Ishikawa (cell line): ENCODE measurements around the gene ARSB.

Experiments used
- CREB1 ChIP-seq: IDR thresholded peaks from 2 replicates; pipeline ENCODE4 v1.6.1; 2012; ENCODE audit warnings: low read depth
- EGR1 ChIP-seq: IDR thresholded peaks from 2 replicates; pipeline ENCODE4 v1.6.1; 2012
- EP300 ChIP-seq: IDR thresholded peaks from 2 replicates; pipeline ENCODE4 v1.6.1; 2012; ENCODE audit warnings: borderline replicate concordance
- FOXM1 ChIP-seq: IDR thresholded peaks from 2 replicates; pipeline ENCODE4 v1.6.1; 2012; ENCODE audit warnings: low read depth, borderline replicate concordance
- MAX ChIP-seq: IDR thresholded peaks from 2 replicates; pipeline ENCODE4 v1.6.1; 2012
- RAD21 ChIP-seq: IDR thresholded peaks from 2 replicates; pipeline ENCODE4 v1.6.1; 2012; ENCODE audit warnings: low read depth
- REST ChIP-seq: IDR thresholded peaks from 2 replicates; pipeline ENCODE4 v1.6.1; 2012; ENCODE audit warnings: low read depth, mild to moderate bottlenecking
- TAF1 ChIP-seq: IDR thresholded peaks from 2 replicates; pipeline ENCODE4 v1.6.1; 2012; ENCODE audit warnings: low read depth, mild to moderate bottlenecking
- TCF12 ChIP-seq: IDR thresholded peaks from 2 replicates; pipeline ENCODE4 v1.6.1; 2012; ENCODE audit warnings: low read depth
- TEAD4 ChIP-seq: IDR thresholded peaks from 2 replicates; pipeline ENCODE4 v1.6.1; 2012
- ZBTB7A ChIP-seq: IDR thresholded peaks from 2 replicates; pipeline ENCODE4 v1.6.1; 2012; ENCODE audit warnings: low read depth
- TF ChIP-seq, protein P1 (sequence below): IDR thresholded peaks from 2 replicates; pipeline ENCODE4 v1.6.1; 2012

DNA sequence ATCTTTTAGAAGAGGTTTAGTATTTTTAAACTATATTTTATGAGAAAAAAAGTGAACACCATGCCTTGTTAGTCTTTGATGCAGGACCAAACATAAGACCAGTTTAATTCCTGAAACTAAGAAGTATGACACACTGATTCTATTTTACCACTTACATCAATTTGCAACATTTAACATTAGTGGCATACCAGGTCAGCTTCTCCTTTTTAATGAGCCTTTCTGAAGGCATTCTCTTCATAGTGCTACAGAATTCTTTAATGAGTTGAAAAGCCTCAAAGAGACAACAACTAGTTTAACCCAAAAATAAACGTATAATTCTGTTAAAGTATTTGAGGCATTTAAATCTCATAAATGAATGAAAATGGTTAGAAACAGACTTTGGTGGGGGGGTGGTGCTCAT, 28.2 kb downstream of the ARSB start:
- no peak for TF ChIP-seq EP300
- no peak for TF ChIP-seq CREB1
- TF ChIP-seq FOXM1, result no peak
- no peak for TF ChIP-seq ZBTB7A
- no peak for TF ChIP-seq EGR1
- TF ChIP-seq, protein P1, sequence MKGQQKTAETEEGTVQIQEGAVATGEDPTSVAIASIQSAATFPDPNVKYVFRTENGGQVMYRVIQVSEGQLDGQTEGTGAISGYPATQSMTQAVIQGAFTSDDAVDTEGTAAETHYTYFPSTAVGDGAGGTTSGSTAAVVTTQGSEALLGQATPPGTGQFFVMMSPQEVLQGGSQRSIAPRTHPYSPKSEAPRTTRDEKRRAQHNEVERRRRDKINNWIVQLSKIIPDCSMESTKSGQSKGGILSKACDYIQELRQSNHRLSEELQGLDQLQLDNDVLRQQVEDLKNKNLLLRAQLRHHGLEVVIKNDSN, result no peak
- no peak for TF ChIP-seq REST
- no peak for TF ChIP-seq MAX
- TF ChIP-seq TAF1, result no peak
- no peak for TF ChIP-seq TEAD4
- no peak for TF ChIP-seq TCF12
- no peak for TF ChIP-seq RAD21
